GM12891 (cell line): Measurements from ENCODE around the gene EBF4.

ENCODE experiments used
- PAX5 ChIP-seq: IDR thresholded peaks from 2 replicates; pipeline ENCODE4 v1.6.1; 2011; ENCODE audit warnings: low read length, moderate library complexity, mild to moderate bottlenecking; ENCODE audit not compliant: insufficient read depth, severe bottlenecking
- POLR2A ChIP-seq: IDR thresholded peaks from 2 replicates; pipeline ENCODE4 v1.6.1; 2011; ENCODE audit warnings: low read depth, low read length, control low read depth
- POLR2AphosphoS5 ChIP-seq: IDR thresholded peaks from 2 replicates; pipeline ENCODE4 v1.6.1; 2011; ENCODE audit warnings: low read depth, low read length, control low read depth
- POU2F2 ChIP-seq: IDR thresholded peaks from 2 replicates; pipeline ENCODE4 v1.6.1; 2011; ENCODE audit warnings: low read depth, mild to moderate bottlenecking, control low read depth, low read length, moderate library complexity
- SPI1 ChIP-seq: IDR thresholded peaks from 2 replicates; pipeline ENCODE4 v1.6.1; 2011; ENCODE audit warnings: low read depth, low read length, control low read depth
- TAF1 ChIP-seq: IDR thresholded peaks from 2 replicates; pipeline ENCODE4 v1.6.1; 2011; ENCODE audit warnings: low read depth, low read length, control low read depth

DNA sequence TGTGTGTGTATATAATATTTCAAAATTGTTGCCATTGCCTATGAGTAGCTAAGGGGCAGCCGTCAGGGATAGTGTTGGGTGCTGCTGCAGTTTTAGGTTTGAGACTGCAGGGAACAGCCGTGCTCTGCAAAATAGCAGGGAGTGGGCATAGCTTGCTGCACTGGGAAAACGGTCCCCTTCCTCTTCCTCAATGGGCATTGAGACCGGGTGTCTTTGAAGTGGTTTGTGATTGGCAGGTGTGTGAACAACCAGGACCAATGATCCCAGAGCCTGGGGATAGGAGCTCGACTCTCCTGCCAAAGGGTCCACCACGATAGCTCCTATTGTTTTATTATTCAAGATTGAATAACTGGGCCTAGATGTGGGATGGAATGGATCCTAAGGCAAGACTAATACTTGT lies 5.1 kb upstream of the EBF4 start:
- TF ChIP-seq TAF1 (no peak), POLR2A (no peak), POLR2AphosphoS5 (no peak), SPI1 (no peak), PAX5 (no peak), POU2F2 (no peak)
